Activated T-cell treated with anti-CD3 and anti-CD28 coated beads, Interleukin-2, amount 50 U/mL, for 24 hours (primary cell): ENCODE measurements around the gene GCDH.

Experiments used
- DNase-seq: peaks from one replicate; pipeline ENCODE4 v3.0.0-alpha.2; 2020
- H3K27ac Mint-ChIP-seq: 2 replicates; pipeline ENCODE4 v1.8.0; 2020; ENCODE audit warnings: mild to moderate bottlenecking, mixed read lengths
- H3K27me3 Mint-ChIP-seq: 2 replicates; pipeline ENCODE4 v1.8.0; 2020; ENCODE audit warnings: mixed read lengths
- H3K36me3 Mint-ChIP-seq: 2 replicates; pipeline ENCODE4 v1.8.0; 2020; ENCODE audit warnings: low read depth, mixed read lengths
- H3K4me1 Mint-ChIP-seq: 2 replicates; pipeline ENCODE4 v1.8.0; 2020; ENCODE audit warnings: low read depth, mixed read lengths
- H3K4me3 Mint-ChIP-seq: 2 replicates; pipeline ENCODE4 v1.8.0; 2020; ENCODE audit warnings: mild to moderate bottlenecking, moderate library complexity, mixed read lengths
- H3K9me3 Mint-ChIP-seq: 2 replicates; pipeline ENCODE4 v1.8.0; 2020; ENCODE audit warnings: mixed read lengths

GCDH gene

GRCh38 chr19:12948612-12949362 lies 57.8 kb downstream of the GCDH start:
- Mint-ChIP-seq H3K36me3 (peaks cover 96% of the 10 kb centered on the region), H3K27me3 (no peaks in the 10 kb centered on the region), H3K4me1 (peaks cover 58% of the 10 kb centered on the region), H3K9me3 (no peaks in the 10 kb centered on the region), H3K4me3 (peak overlapping the region; percentile 92), H3K27ac (peak overlapping the region; percentile 98)
- no peak for DNase-seq
